Neural progenitor cell (in vitro differentiated cells): ENCODE data around the gene DIAPH2.

Experiments
- CTCF ChIP-seq: fragments of 200-600 bp; sonication (generic); IDR thresholded peaks from 2 replicates; pipeline ENCODE4 v1.5.1; 2017; ENCODE audit warnings: antibody characterized with exemption, mild to moderate bottlenecking
- EZH2 ChIP-seq: fragments of 200-600 bp; sonication (generic); IDR thresholded peaks from 2 replicates; pipeline ENCODE4 v1.6.1; 2017; ENCODE audit warnings: antibody characterized with exemption, mild to moderate bottlenecking, moderate library complexity

- TF ChIP-seq CTCF (no peak), EZH2 (no peak)
These were observed 863.4 kb downstream of the DIAPH2 start for GRCh38 chrX:97547877-97548578.
